HEK293T (cell line): ENCODE results near the gene PDE4B.

Experiments used
- CTCF ChIA-PET: fragments of 350-600 bp; formaldehyde crosslinking; extraction: SDS; loops from one replicate; lab custom pipeline; 2021; ENCODE audit warnings: antibody characterized with exemption, inconsistent platforms; lab: Yijun Ruan, JAX
- POLR2A ChIA-PET: fragments of 350-600 bp; formaldehyde crosslinking; extraction: SDS; loops from one replicate; lab custom pipeline; 2020; ENCODE audit warnings: antibody characterized with exemption, inconsistent platforms; lab: Yijun Ruan, JAX
- DNase-seq: peaks from one replicate; pipeline ENCODE4 v3.0.0; 2012; ENCODE audit warnings: mixed read lengths; ENCODE audit errors: extremely low spot score
- ARNT ChIP-seq: fragments of 450-650 bp; IDR thresholded peaks from 2 replicates; pipeline ENCODE4 v1.6.1; 2017; ENCODE audit warnings: mild to moderate bottlenecking
- BHLHE40 ChIP-seq: fragments of 450-650 bp; IDR thresholded peaks from 2 replicates; pipeline ENCODE4 v1.6.1; 2016; ENCODE audit warnings: mild to moderate bottlenecking, moderate library complexity, borderline replicate concordance
- CTBP1 ChIP-seq: fragments of 450-650 bp; IDR thresholded peaks from 2 replicates; pipeline ENCODE4 v1.6.1; 2016; ENCODE audit warnings: borderline replicate concordance
- ELF4 ChIP-seq: fragments of 450-650 bp; IDR thresholded peaks from 2 replicates; pipeline ENCODE4 v1.6.1; 2017; ENCODE audit warnings: antibody characterized with exemption
- FOXA1 ChIP-seq: fragments of 450-650 bp; IDR thresholded peaks from 2 replicates; pipeline ENCODE4 v1.6.1; 2016; ENCODE audit warnings: mild to moderate bottlenecking
- FOXK2 ChIP-seq: fragments of 450-650 bp; IDR thresholded peaks from 2 replicates; pipeline ENCODE4 v1.6.1; 2016; ENCODE audit warnings: mild to moderate bottlenecking
- FOXM1 ChIP-seq: fragments of 450-650 bp; IDR thresholded peaks from 2 replicates; pipeline ENCODE4 v1.6.1; 2017; ENCODE audit warnings: mild to moderate bottlenecking, borderline replicate concordance
- HDGF ChIP-seq: fragments of 450-650 bp; IDR thresholded peaks from 2 replicates; pipeline ENCODE4 v1.6.1; 2017; ENCODE audit warnings: antibody characterized with exemption, borderline replicate concordance
- L3MBTL2 ChIP-seq: fragments of 450-650 bp; conservative IDR thresholded peaks from 2 replicates; pipeline ENCODE4 v1.6.1; 2016; ENCODE audit warnings: mild to moderate bottlenecking
- LEF1 ChIP-seq: fragments of 450-650 bp; IDR thresholded peaks from 2 replicates; pipeline ENCODE4 v1.6.1; 2017; ENCODE audit warnings: mild to moderate bottlenecking, borderline replicate concordance
- NFRKB ChIP-seq: fragments of 450-650 bp; IDR thresholded peaks from 2 replicates; pipeline ENCODE4 v1.6.1; 2016; ENCODE audit warnings: mild to moderate bottlenecking, moderate library complexity
- SP1 ChIP-seq: fragments of 450-650 bp; IDR thresholded peaks from 2 replicates; pipeline ENCODE4 v1.6.1; 2017
- SUZ12 ChIP-seq: fragments of 450-650 bp; IDR thresholded peaks from 2 replicates; pipeline ENCODE4 v1.6.1; 2016; ENCODE audit warnings: mild to moderate bottlenecking
- TARDBP ChIP-seq: fragments of 450-650 bp; IDR thresholded peaks from 2 replicates; pipeline ENCODE4 v1.6.1; 2016
- ZNF384 ChIP-seq: fragments of 450-650 bp; IDR thresholded peaks from 2 replicates; pipeline ENCODE4 v1.6.1; 2016
- TF ChIP-seq, protein P1 (sequence below): fragments of 450-650 bp; IDR thresholded peaks from 2 replicates; pipeline ENCODE4 v1.6.1; 2016

The PDE4B gene

DNA sequence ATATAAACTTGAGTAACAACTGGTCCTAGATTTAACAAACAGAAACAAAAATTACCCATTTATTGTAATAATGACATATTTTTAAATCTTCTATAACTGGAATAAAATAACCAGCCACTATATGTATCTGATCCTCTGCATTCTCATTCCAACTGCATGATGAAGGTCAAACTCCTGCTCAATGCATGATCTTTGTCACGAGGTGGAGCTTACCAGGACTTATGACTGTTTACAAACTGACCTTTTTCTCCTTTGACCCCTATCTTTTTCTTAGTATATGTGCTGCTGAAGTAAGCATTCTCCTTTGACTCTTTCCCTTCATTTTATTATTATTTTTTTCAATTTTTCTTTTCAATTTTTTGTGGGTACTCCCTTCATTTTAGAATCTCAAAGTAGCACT is 252.2 kb downstream of the PDE4B start:
- ChIA-PET POLR2A (no interaction called here), CTCF (no interaction called here)
- TF ChIP-seq TARDBP: no peak
- no peak for TF ChIP-seq ELF4
- no peak for TF ChIP-seq BHLHE40
- no peak for TF ChIP-seq HDGF
- no peak for TF ChIP-seq L3MBTL2
- TF ChIP-seq SUZ12: no peak
- no peak for TF ChIP-seq FOXM1
- no peak for TF ChIP-seq CTBP1
- no peak for TF ChIP-seq ZNF384
- TF ChIP-seq ARNT: no peak
- TF ChIP-seq NFRKB: no peak
- TF ChIP-seq FOXK2: no peak
- no peak for TF ChIP-seq FOXA1
- no peak for TF ChIP-seq LEF1
- no peak for DNase-seq

DNA sequence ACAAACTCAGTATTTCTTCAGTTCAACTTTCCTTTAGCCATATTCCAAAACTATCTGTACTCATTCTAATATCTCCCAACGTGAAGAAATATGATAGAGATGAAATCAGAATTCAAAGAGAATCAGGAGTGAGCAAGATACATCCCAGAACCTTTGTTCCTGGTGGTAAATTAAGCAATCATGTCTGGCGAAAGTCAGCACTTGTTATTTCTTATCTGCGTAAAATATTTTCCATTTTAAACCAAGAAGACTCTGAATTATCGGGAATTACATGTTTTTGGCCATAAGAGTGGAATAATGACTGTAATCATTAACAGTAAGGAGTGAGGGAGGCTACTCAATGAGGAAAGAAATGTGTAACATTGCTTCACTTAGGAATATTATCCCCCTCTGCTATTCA is 253.7 kb downstream of the PDE4B start:
- TF ChIP-seq ARNT: no peak
- TF ChIP-seq CTBP1: no peak
- no peak for TF ChIP-seq L3MBTL2
- no peak for TF ChIP-seq TARDBP
- TF ChIP-seq NFRKB: no peak
- TF ChIP-seq, protein P1, sequence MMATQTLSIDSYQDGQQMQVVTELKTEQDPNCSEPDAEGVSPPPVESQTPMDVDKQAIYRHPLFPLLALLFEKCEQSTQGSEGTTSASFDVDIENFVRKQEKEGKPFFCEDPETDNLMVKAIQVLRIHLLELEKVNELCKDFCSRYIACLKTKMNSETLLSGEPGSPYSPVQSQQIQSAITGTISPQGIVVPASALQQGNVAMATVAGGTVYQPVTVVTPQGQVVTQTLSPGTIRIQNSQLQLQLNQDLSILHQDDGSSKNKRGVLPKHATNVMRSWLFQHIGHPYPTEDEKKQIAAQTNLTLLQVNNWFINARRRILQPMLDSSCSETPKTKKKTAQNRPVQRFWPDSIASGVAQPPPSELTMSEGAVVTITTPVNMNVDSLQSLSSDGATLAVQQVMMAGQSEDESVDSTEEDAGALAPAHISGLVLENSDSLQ: no peak
- TF ChIP-seq ELF4: no peak
- no peak for TF ChIP-seq FOXA1
- no peak for TF ChIP-seq ZNF384
- TF ChIP-seq SUZ12: no peak
- TF ChIP-seq LEF1: no peak
- no peak for TF ChIP-seq SP1
- no peak for TF ChIP-seq FOXK2
- TF ChIP-seq FOXM1: no peak
- no peak for TF ChIP-seq BHLHE40
- TF ChIP-seq HDGF: no peak
- POLR2A ChIA-PET: no interaction called here
- CTCF ChIA-PET: no interaction called here
- no peak for DNase-seq

DNA sequence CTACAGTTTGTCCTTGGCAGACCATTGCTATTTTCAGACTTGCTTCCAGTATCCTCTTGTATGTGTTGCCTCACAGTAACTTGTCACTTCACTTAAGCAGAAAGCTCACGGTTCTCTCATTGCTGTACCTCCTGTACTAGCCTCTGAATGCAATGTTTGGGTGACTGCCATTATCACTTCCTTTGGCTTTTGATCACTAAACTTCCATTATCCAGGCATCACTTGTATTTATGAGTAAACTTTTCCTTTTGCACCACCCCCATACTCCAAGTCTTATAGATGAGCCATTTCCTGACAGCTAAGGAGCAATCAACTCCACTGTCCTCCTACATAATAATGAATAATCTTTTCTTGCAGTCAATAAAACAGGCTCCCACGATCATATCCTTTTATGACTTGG is 255.3 kb downstream of the PDE4B start:
- ChIA-PET CTCF (no interaction called here), POLR2A (no interaction called here)
- DNase-seq: no peak
- TF ChIP-seq ELF4 (no peak), L3MBTL2 (no peak), BHLHE40 (no peak), FOXA1 (no peak), ARNT (no peak), FOXK2 (no peak), TARDBP (no peak), CTBP1 (no peak), FOXM1 (no peak), HDGF (no peak), NFRKB (no peak), LEF1 (no peak), ZNF384 (no peak), SP1 (no peak), SUZ12 (no peak)
- TF ChIP-seq, protein P1: no peak

DNA sequence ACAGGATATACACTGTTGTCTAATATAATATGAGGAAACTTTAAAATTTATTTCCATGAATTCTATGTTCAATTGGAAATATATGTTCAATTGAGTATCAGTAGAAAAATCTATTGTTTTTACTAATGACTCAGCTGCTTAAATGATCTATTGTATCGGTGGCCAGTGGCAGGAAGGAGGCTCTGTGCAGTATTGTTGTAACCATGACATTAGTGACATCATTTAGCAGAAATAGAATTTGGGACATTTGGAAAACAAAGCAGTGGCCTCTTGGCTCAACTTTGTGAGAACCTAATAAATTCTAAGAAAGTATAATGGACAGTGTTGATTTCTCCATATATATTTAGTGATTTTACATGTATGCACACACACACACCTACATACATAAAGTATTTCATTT is 257.4 kb downstream of the PDE4B start:
- TF ChIP-seq L3MBTL2 (no peak), HDGF (no peak), SP1 (no peak), ZNF384 (no peak), NFRKB (no peak), ARNT (no peak), FOXM1 (no peak), ELF4 (no peak), SUZ12 (no peak), TARDBP (no peak), FOXA1 (no peak), BHLHE40 (no peak), FOXK2 (no peak), CTBP1 (no peak), LEF1 (no peak)
- TF ChIP-seq, protein P1: no peak
- POLR2A ChIA-PET: no interaction called here
- DNase-seq: no peak
- CTCF ChIA-PET: interaction anchor here (0.7 kb wide), 1 partner anchor 60 kb away, joined by 4 read pairs; no protein-coding TSS in a partner anchor

DNA sequence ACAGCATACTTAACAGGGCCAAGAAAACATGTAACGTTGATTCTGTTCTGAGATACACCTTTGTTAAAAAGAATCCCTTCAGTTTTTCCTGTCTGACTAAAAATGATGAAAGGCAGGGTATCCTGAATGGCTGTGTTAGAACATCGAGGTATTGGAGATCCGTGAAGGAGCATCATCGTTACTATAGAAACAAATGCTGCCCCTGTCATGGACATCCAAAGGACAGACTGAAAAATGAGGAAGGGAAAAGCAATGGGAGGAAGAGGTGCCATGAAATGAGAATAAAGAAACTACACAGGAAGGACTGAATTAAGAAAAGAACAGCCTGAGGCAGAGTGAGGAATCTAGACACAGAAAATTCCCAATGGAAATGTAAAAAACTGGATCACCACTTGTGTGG is 257.9 kb downstream of the PDE4B start:
- CTCF ChIA-PET: no interaction called here
- no peak for DNase-seq

More for the DNA sequence above, 257.9 kb downstream of the PDE4B start:
- no peak for TF ChIP-seq SP1
- TF ChIP-seq FOXK2: no peak
- TF ChIP-seq ZNF384: no peak
- no peak for TF ChIP-seq ELF4
- no peak for TF ChIP-seq ARNT
- no peak for TF ChIP-seq FOXM1
- TF ChIP-seq TARDBP: no peak
- TF ChIP-seq FOXA1: no peak
- TF ChIP-seq, protein P1: no peak
- no peak for TF ChIP-seq NFRKB
- no peak for TF ChIP-seq L3MBTL2
- TF ChIP-seq HDGF: no peak
- TF ChIP-seq CTBP1: no peak
- no peak for TF ChIP-seq SUZ12
- no peak for TF ChIP-seq LEF1
- TF ChIP-seq BHLHE40: no peak
- POLR2A ChIA-PET: no interaction called here
